Mammary epithelial cell (primary cell): ENCODE data around the gene MDH2.

Source experiments
- EZH2 ChIP-seq: IDR thresholded peaks from 2 replicates; pipeline ENCODE4 v1.6.1; 2012; ENCODE audit warnings: low read length, inconsistent platforms, borderline replicate concordance
- TF ChIP-seq, protein P1 (sequence below), 2 donors: IDR thresholded peaks in 1 of 2; conservative IDR thresholded peaks in 1 of 2; 2 replicates each; pipeline ENCODE4 v1.5.1; 2011 to 2012; ENCODE audit warnings: inconsistent platforms in 2 of 2, low read length in 2 of 2, mild to moderate bottlenecking in 2 of 2, control low read depth in 1 of 2, low read depth in 1 of 2; ENCODE audit not compliant: insufficient read depth in 1 of 2; ENCODE audit errors: extremely low read depth in 1 of 2

- TF ChIP-seq, protein P1, sequence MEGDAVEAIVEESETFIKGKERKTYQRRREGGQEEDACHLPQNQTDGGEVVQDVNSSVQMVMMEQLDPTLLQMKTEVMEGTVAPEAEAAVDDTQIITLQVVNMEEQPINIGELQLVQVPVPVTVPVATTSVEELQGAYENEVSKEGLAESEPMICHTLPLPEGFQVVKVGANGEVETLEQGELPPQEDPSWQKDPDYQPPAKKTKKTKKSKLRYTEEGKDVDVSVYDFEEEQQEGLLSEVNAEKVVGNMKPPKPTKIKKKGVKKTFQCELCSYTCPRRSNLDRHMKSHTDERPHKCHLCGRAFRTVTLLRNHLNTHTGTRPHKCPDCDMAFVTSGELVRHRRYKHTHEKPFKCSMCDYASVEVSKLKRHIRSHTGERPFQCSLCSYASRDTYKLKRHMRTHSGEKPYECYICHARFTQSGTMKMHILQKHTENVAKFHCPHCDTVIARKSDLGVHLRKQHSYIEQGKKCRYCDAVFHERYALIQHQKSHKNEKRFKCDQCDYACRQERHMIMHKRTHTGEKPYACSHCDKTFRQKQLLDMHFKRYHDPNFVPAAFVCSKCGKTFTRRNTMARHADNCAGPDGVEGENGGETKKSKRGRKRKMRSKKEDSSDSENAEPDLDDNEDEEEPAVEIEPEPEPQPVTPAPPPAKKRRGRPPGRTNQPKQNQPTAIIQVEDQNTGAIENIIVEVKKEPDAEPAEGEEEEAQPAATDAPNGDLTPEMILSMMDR (conservative IDR thresholded peaks at IDR 0.05 in 1 of 2, IDR thresholded peaks at IDR 0.05 in 1 of 2; ENCODE audit: extremely low read depth in 1 of 2, insufficient read depth in 1 of 2, low read depth in 1 of 2, low read length in 2 of 2): no peak
- no peak for TF ChIP-seq EZH2
Observed at GRCh38 chr7:76076995-76077394, 29.1 kb downstream of the MDH2 start.
